ENCODE results near the gene NPR2. TPM values are rescaled to one million over a fixed set of nuclear protein-coding genes. Genes with fewer than 3 reads are reported as not detected.

The NPR2 gene
- total and polyA plus RNA-seq, 4 experiments from 2014 or later = 0.97 to 15.9 (median 9.5) TPM

DNA sequence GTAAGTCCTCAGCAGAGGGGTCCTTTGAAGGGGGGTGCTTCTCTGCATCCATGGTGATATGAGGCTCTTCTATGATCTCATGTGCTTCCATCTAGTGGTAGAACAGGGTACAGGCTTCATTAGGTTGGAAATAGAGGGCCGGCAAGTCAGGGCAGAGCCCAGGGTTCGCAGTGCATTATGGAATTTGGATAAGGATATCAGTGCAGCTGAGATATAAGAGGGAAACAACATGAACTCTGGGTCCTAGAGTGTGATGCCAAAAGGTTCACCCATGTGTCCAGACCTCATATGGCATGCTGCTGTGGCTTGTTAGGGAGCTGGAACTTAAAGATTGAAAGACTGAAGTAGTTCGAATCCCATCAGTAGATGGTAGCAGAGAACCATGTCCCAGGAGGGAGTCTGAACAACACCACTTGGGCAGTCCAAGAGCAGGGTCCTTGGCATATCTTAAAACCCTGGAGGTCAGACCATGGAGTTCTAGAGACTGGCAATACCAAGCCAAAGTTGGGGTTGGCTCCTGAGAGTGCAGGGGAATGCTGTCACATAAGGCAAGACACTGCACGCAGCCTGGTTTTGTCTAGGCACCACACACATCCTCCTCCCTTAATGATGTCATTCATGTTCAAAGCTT is 34.8 kb downstream of the NPR2 start:
- ChIA-PET CTCF (ENCODE audit: partially characterized antibody) (interaction anchor here (0.7 to 6.5 kb wide), 33 partner anchors 8 to 222 kb away, joined by 3 to 71 read pairs (median 4); partner anchors contain the start of genes ARHGEF39, CCDC107, CREB3 and GBA2), POLR2A (ENCODE audit: partially characterized antibody) (interaction anchor here (0.6 to 2.0 kb wide), 5 partner anchors 12 to 168 kb away, joined by 3 to 8 read pairs (median 5); partner anchors contain the start of genes CCDC107, HINT2, RMRP and SPAG8)
- Mint-ChIP-seq H3K27ac (peak overlapping the region in 4 of 7 donors; percentile 5 to 68 (median 16)), H3K9me3 (no peaks in the 10 kb centered on the region), H3K4me3 (peak overlapping the region in 4 of 8 donors; percentile 38 to 80 (median 54)), H3K36me3 (no peaks in the 10 kb centered on the region), H3K4me1 (peaks cover 23 to 34% (median 31%) of the 10 kb centered on the region in 4 donors), H3K27me3 (no peaks in the 10 kb centered on the region)
- Histone ChIP-seq H3K36me3 (ENCODE audit: insufficient read depth, low read length) (no peaks in the 10 kb centered on the region), H3K4me3 (ENCODE audit: low read length in 2 of 2) (no peak overlapping the region), H3K9me3 (ENCODE audit: control insufficient read depth in 1 of 2, low read length in 2 of 2) (no peaks in the 10 kb centered on the region), H3K27me3 (ENCODE audit: insufficient read depth, low read length) (no peaks in the 10 kb centered on the region), H3K27ac (ENCODE audit: low read depth, low read length) (no peak overlapping the region), H3K4me1 (ENCODE audit: insufficient read depth, low read length) (peaks cover 20% of the 10 kb centered on the region)
- intact Hi-C loops (cut with micrococcal nuclease) = loop anchor here (1.0 to 2.0 kb wide), 7 partner anchors 36 to 709 kb away; partner anchors contain the start of genes CCDC107 and RMRP
- DNase-seq = peak in 4 of 5 donors; percentile 56 to 62 (median 58)

- peak overlapping the region in 5 of 7 donors; percentile 27 to 87 (median 50) for H3K27ac Mint-ChIP-seq
Measured at GRCh38 chr9:35827486-35827885, 36.1 kb downstream of the NPR2 start.

DNA sequence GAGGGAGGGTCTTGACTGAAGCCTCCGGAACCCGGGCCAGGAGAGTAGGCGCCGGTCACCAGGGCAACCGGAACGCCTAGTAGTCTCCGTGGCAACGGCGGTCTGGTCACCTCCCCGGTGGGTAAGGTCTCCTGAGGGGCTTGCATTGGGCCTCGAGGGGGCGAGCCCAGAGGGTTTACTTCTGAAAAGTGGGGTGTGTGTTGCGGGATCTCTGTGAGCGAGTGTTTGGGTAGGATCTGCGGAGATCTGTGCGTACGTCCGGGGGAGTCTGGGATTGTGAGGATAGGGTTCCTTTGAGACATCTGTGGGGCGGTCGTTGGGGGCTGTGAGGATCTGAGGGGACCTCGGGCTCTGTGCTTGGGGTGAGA is 37.3 kb downstream of the NPR2 start, which contains the start of gene FAM221B:
TSS of gene FAM221B (minus strand) at position 17 of the 368 bp plus-strand sequence. CDS start 2,571 bp downstream, outside the sequence.
- Histone ChIP-seq H3K4me3 (ENCODE audit: low read length in 2 of 2) (peak within 1 kb of the TSS; percentile 61 to 70), H3K27me3 (ENCODE audit: insufficient read depth, low read length) (no peaks in the 10 kb centered on the region), H3K36me3 (ENCODE audit: insufficient read depth, low read length) (no peaks in the 10 kb centered on the region), H3K27ac (ENCODE audit: low read depth, low read length) (peak within 1 kb of the TSS; percentile 66), H3K4me1 (ENCODE audit: insufficient read depth, low read length) (peaks cover 20% of the 10 kb centered on the region), H3K9me3 (ENCODE audit: control insufficient read depth in 1 of 2, low read length in 2 of 2) (no peaks in the 10 kb centered on the region)
- intact Hi-C loops (cut with micrococcal nuclease) = loop anchor here (1.0 kb wide), 2 partner anchors 13 to 224 kb away; partner anchors contain the start of gene HINT2
- CTCF ChIA-PET (ENCODE audit: partially characterized antibody) = interaction anchor here (0.6 to 6.5 kb wide), 6 partner anchors 13 to 165 kb away, joined by 3 to 71 read pairs (median 4); partner anchors contain the start of genes HINT2 and SPAG8
- Mint-ChIP-seq H3K27me3 (no peaks in the 10 kb centered on the region), H3K4me1 (peaks cover 23 to 39% (median 35%) of the 10 kb centered on the region in 4 donors), H3K4me3 (peak within 1 kb of the TSS; percentile 92 to 100 (median 96)), H3K27ac (peak within 1 kb of the TSS; percentile 74 to 99 (median 98)), H3K36me3 (no peaks in the 10 kb centered on the region), H3K9me3 (no peaks in the 10 kb centered on the region)
- POLR2A ChIA-PET (ENCODE audit: partially characterized antibody) = interaction anchor here (1.0 to 2.2 kb wide), 7 partner anchors 14 to 212 kb away, joined by 3 to 7 read pairs (median 6); partner anchors contain the start of genes CCDC107, CREB3, HINT2 and SPAG8
- no peak for DNase-seq

More at GRCh38 chr9:35827486-35827885, 36.1 kb downstream of the NPR2 start:
- intact Hi-C loops (cut with micrococcal nuclease) = loop anchor here (2.0 kb wide), 1 partner anchor 711 kb away; no protein-coding TSS in a partner anchor
- POLR2A ChIA-PET (ENCODE audit: partially characterized antibody) = interaction anchor here (2.0 kb wide), 2 partner anchors 13 to 15 kb away, joined by 7 to 8 read pairs; partner anchors contain the start of genes HINT2 and SPAG8
- H3K27me3 ChIP-seq (ENCODE audit: insufficient read depth, low read length) = no peaks in the 10 kb centered on the region
- no peaks in the 10 kb centered on the region for H3K27me3 Mint-ChIP-seq
- H3K4me3 ChIP-seq (ENCODE audit: low read length in 2 of 2) = no peak overlapping the region
- no peaks in the 10 kb centered on the region for H3K9me3 ChIP-seq (ENCODE audit: control insufficient read depth in 1 of 2, low read length in 2 of 2)
- peaks cover 20% of the 10 kb centered on the region for H3K4me1 ChIP-seq (ENCODE audit: insufficient read depth, low read length)
- H3K36me3 ChIP-seq (ENCODE audit: insufficient read depth, low read length) = no peaks in the 10 kb centered on the region
- H3K4me1 Mint-ChIP-seq = peaks cover 23 to 38% (median 32%) of the 10 kb centered on the region in 4 donors
- no peak for DNase-seq
- CTCF ChIA-PET (ENCODE audit: partially characterized antibody) = interaction anchor here (1.3 to 6.5 kb wide), 9 partner anchors 12 to 169 kb away, joined by 3 to 71 read pairs (median 12); partner anchors contain the start of genes CCDC107, HINT2, RMRP and SPAG8
- no peak overlapping the region for H3K27ac ChIP-seq (ENCODE audit: low read depth, low read length)
- no peaks in the 10 kb centered on the region for H3K36me3 Mint-ChIP-seq
- H3K4me3 Mint-ChIP-seq = peak overlapping the region in 6 of 8 donors; percentile 56 to 100 (median 96)
- H3K9me3 Mint-ChIP-seq = no peaks in the 10 kb centered on the region

DNA sequence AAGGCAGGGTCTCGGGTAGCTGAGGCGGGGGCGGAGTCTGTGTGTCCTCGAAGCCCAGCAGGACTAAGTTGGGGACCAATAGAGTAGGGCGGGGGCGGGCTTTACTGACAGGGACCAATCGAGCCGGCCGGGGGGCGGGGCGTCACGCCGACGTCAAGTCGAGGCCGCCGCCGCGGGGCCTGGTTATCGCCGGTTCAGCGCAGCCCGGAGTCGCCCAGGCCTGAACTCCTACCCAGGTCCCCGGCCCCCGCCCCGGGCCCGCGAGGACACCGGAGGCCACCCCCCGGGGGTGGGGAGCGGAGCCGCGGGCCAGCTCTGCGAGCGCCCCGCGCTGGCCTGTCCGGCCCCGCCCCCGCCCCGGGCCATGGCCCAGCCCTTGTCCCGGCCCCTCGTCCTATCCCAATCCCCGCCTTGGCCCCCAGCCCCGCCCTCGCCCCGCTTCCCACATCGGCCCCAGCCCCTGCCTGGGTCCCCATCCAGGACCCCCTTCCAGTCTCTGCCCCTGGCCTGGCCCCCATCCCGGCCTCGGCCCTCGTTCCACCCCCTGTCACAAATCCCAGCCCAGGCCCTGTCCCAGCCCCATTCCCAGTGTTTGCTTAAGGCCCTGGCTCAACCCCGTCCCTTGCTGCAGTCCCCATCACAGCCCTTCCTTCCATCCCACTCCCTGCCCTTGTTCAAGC is 37.8 kb downstream of the NPR2 start, which contains the start of gene TMEM8B:
TSS of gene TMEM8B (plus strand) at position 145 of the 680 bp plus-strand sequence. CDS start at position 365, 220 bp downstream.
- H3K9me3 Mint-ChIP-seq = no peaks in the 10 kb centered on the region
- ChIA-PET POLR2A (ENCODE audit: partially characterized antibody) (interaction anchor here (1.0 to 2.2 kb wide), 7 partner anchors 15 to 212 kb away, joined by 3 to 7 read pairs (median 6); partner anchors contain the start of genes CCDC107, CREB3, HINT2 and SPAG8), CTCF (ENCODE audit: partially characterized antibody) (interaction anchor here (0.6 to 6.5 kb wide), 6 partner anchors 13 to 165 kb away, joined by 3 to 71 read pairs (median 4); partner anchors contain the start of genes HINT2 and SPAG8)
- no peaks in the 10 kb centered on the region for H3K27me3 ChIP-seq (ENCODE audit: insufficient read depth, low read length)
- H3K4me3 Mint-ChIP-seq = peak within 1 kb of the TSS; percentile 92 to 100 (median 96)
- H3K27ac ChIP-seq (ENCODE audit: low read depth, low read length) = peak within 1 kb of the TSS; percentile 66
- H3K4me3 ChIP-seq (ENCODE audit: low read length in 2 of 2) = peak within 1 kb of the TSS; percentile 61 to 70
- H3K4me1 ChIP-seq (ENCODE audit: insufficient read depth, low read length) = peaks cover 20% of the 10 kb centered on the region
- no peaks in the 10 kb centered on the region for H3K36me3 ChIP-seq (ENCODE audit: insufficient read depth, low read length)
- H3K9me3 ChIP-seq (ENCODE audit: control insufficient read depth in 1 of 2, low read length in 2 of 2) = no peaks in the 10 kb centered on the region
- peaks cover 23 to 39% (median 35%) of the 10 kb centered on the region in 4 donors for H3K4me1 Mint-ChIP-seq
- peak within 1 kb of the TSS; percentile 74 to 99 (median 98) for H3K27ac Mint-ChIP-seq
- H3K36me3 Mint-ChIP-seq = no peaks in the 10 kb centered on the region
- intact Hi-C loops (cut with micrococcal nuclease) = loop anchor here (1.0 kb wide), 2 partner anchors 14 to 225 kb away; partner anchors contain the start of gene HINT2
- DNase-seq = peak; percentile 85 to 96 (median 88)
- H3K27me3 Mint-ChIP-seq = no peaks in the 10 kb centered on the region

- no peaks in the 10 kb centered on the region for H3K36me3 Mint-ChIP-seq
- no peaks in the 10 kb centered on the region for H3K9me3 Mint-ChIP-seq
- intact Hi-C loops (cut with micrococcal nuclease) = loop anchor here (1.0 kb wide), 2 partner anchors 14 to 225 kb away; partner anchors contain the start of gene HINT2
- CTCF ChIA-PET (ENCODE audit: partially characterized antibody) = interaction anchor here (5.2 kb wide), 1 partner anchor 17 kb away, joined by 58 read pairs; the partner anchor contains the start of genes HINT2 and SPAG8
- no peaks in the 10 kb centered on the region for H3K27me3 Mint-ChIP-seq
- H3K27ac ChIP-seq (ENCODE audit: low read depth, low read length) = peak overlapping the region; percentile 66
- DNase-seq = no peak
- no peaks in the 10 kb centered on the region for H3K27me3 ChIP-seq (ENCODE audit: insufficient read depth, low read length)
- H3K27ac Mint-ChIP-seq = peak overlapping the region; percentile 67 to 97 (median 94)
- H3K9me3 ChIP-seq (ENCODE audit: control insufficient read depth in 1 of 2, low read length in 2 of 2) = no peaks in the 10 kb centered on the region
- H3K36me3 ChIP-seq (ENCODE audit: insufficient read depth, low read length) = no peaks in the 10 kb centered on the region
- peaks cover 20% of the 10 kb centered on the region for H3K4me1 ChIP-seq (ENCODE audit: insufficient read depth, low read length)
- peak overlapping the region; percentile 59 to 70 for H3K4me3 ChIP-seq (ENCODE audit: low read length in 2 of 2)
- peaks cover 26 to 44% (median 38%) of the 10 kb centered on the region in 4 donors for H3K4me1 Mint-ChIP-seq
- peak overlapping the region; percentile 78 to 89 (median 84) for H3K4me3 Mint-ChIP-seq
- POLR2A ChIA-PET (ENCODE audit: partially characterized antibody) = interaction anchor here (1.2 to 2.2 kb wide), 2 partner anchors 18 to 213 kb away, joined by 3 to 7 read pairs; partner anchors contain the start of gene SPAG8
Measured at GRCh38 chr9:35829764-35830096, 38.3 kb downstream of the NPR2 start.

DNA sequence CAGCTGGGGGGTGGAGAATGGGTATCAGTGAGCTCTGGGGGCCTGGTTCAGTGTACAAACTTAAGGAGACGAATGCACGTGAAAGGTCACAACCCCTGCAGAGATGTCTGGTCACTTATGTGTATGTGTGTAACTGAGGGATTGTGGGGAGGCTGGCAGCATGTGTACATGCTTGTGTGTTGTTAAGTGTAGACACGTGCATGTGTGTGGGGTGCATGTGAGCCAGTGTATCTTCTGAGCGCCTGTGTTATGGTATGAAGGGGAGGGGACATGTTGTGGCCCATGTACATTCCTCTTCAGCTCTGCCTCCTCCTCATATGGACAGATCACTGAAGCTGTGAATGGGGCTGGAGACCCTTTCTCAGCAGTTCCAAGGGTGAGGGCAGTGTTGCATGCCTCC is 39.6 kb downstream of the NPR2 start:
- peak overlapping the region in 3 of 7 donors; percentile 35 to 65 (median 38) for H3K27ac Mint-ChIP-seq
- intact Hi-C loops (cut with micrococcal nuclease) = no loop called here
- POLR2A ChIA-PET (ENCODE audit: partially characterized antibody) = no interaction called here
- H3K4me3 Mint-ChIP-seq = peak overlapping the region in 2 of 8 donors; percentile 31 to 53
- H3K27me3 Mint-ChIP-seq = no peaks in the 10 kb centered on the region
- Histone ChIP-seq H3K9me3 (ENCODE audit: control insufficient read depth in 1 of 2, low read length in 2 of 2) (no peaks in the 10 kb centered on the region), H3K4me3 (ENCODE audit: low read length in 2 of 2) (no peak overlapping the region), H3K36me3 (ENCODE audit: insufficient read depth, low read length) (no peaks in the 10 kb centered on the region), H3K27ac (ENCODE audit: low read depth, low read length) (no peak overlapping the region), H3K27me3 (ENCODE audit: insufficient read depth, low read length) (no peaks in the 10 kb centered on the region), H3K4me1 (ENCODE audit: insufficient read depth, low read length) (peaks cover 20% of the 10 kb centered on the region)
- H3K4me1 Mint-ChIP-seq = peaks cover 23 to 42% (median 36%) of the 10 kb centered on the region in 4 donors
- H3K36me3 Mint-ChIP-seq = no peaks in the 10 kb centered on the region
- CTCF ChIA-PET (ENCODE audit: partially characterized antibody) = no interaction called here
- no peaks in the 10 kb centered on the region for H3K9me3 Mint-ChIP-seq
- DNase-seq = no peak

Data from CD4-positive, alpha-beta memory T cell (primary cell).